ENCODE measurements around the gene CNTN2.

Gene CNTN2

GRCh38 chr1:205024679-205025078 lies 18.3 kb upstream of the CNTN2 start:
- no peak for DNase-seq (ENCODE audit: low spot score)

- no peak for DNase-seq (ENCODE audit: low spot score)
These were observed 17.8 kb upstream of the CNTN2 start for GRCh38 chr1:205025239-205025638.

GRCh38 chr1:205026181-205026580 lies 16.8 kb upstream of the CNTN2 start:
- no peak for DNase-seq (ENCODE audit: low spot score)

GRCh38 chr1:205028390-205028789 lies 14.6 kb upstream of the CNTN2 start:
- no peak for DNase-seq (ENCODE audit: low spot score)

DNA sequence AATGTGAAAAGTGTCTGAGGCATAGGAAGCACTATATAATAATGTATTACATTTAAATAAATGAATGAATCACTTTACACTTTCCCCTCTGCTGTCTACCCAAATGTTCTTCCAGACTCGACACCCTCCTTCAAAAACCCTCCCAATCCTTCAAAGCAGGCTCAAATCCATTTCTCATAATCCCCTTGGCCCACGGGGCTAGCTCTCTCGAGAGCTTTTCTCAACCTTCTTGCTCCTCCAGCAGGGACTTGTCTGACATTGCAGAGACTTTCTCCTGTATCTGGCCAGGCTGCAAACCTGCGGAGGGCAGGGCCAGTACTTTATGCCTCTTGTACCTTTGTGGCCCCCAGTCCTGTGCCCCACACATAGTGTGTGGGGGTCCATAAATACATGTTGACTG lies 14.1 kb upstream of the CNTN2 start:
- DNase-seq (ENCODE audit: low spot score), result no peak

DNA sequence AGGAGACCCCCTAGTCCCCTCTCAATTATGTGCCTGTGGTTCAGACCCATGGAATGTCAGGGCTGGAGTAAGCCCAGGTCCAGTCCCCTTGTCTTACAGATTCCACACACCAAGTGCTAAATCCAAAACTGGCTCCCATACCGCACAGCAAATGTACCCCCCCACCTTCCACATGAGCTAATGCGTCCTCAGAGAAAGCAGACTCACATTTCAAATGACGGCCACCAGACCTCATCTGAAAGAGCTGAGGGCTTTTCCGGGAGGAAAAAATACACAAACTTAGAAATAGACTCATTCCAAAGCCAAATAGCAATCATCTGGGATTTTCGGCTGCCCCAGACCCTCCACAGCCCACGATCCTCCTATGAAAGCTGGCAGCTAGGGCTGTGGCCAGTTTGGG lies 12.8 kb upstream of the CNTN2 start:
- DNase-seq (ENCODE audit: low spot score), result no peak

DNA sequence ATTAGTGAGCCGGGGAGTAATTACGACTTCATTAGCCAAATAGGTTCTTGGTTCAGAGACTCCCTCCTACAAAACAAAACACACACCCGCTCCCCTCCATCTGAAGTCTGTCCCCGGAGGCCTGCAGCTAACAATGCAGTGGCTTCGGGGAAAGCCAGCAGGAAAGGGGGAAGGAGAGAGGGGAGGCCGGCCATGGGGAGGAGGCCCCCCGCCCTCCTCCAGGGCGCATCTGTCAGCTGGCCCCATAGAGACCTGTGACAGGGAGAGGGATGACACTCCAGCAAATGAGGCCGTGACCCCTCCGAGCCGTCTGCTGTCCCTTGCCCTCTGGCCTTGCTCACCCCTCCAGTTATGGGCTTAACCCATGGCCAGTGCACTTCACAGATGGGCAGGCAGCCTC lies 12.1 kb upstream of the CNTN2 start:
- no peak for DNase-seq (ENCODE audit: low spot score)

- no peak for DNase-seq (ENCODE audit: low spot score)
These were observed 10.5 kb upstream of the CNTN2 start for GRCh38 chr1:205032508-205032907.

- no peak for DNase-seq (ENCODE audit: low spot score)
These were observed 5.5 kb upstream of the CNTN2 start for GRCh38 chr1:205037539-205037938.

- DNase-seq (ENCODE audit: low spot score), result no peak
These were observed 4.8 kb upstream of the CNTN2 start for GRCh38 chr1:205038132-205038786.

- no peak for DNase-seq (ENCODE audit: low spot score)
These were observed 1.9 kb upstream of the CNTN2 start for GRCh38 chr1:205041001-205041715.

DNA sequence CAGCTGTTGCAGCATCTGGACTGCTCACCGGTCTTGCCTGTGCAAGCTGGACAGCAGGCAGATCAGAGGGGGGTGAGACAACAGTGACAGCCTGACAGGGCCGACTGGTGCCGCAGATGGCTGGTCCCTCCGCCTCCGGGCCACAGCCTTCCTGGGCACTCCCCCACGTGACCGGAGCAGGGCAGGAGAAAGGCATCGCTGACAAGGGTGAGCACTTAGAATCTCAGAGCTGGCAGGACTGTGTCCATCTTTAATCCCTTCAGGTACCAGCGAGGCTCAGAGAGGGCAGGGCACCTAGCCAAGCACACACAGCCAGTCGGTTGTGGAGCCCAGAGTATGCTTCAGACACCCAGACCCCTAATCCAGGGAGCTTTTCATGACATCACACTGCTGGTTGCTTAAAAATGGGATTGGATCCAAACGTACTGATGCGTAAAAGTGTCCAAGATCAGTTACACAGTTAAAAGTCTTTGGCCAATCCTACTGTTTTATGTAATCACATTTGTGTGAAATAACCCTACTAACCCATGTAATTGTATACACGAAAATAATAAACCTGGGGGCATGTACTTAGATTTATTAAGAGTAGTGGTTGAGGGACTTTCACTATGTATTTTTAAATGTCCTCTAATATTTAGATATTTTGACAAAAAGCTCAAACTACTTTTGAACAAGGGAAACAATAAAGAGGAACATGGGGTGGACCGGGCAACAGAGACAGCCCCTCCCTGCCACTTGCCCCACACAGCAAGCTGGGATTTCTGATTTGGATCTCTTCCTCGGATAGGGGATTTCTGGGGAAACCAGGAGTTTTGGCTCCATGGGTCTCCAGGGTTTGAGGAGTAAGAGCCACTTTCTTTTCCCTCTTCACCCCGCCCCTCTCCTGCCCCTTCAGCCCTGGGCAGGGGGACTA lies 758 bp upstream of the CNTN2 start:
- DNase-seq (ENCODE audit: low spot score), result no peak

DNA sequence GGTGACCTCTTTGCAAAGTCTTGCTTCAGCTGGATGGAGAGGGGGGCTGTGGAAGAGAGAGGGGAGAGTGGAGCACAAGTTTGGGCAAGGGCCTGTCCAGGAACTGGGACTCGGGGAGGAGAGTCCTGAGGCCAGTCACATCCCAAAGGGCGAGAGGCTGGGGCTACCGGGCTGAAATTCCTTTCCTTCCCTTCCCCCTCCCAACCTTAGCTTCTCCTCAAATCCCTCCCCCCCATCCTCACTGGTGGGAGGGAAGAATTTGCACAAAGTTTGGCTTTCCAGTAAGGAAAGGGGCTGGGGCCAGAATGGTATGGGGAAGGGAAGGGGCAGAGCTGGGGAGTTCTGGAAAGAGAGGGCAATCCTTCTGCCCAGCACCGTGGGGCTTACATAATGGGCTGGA lies 854 bp downstream of the CNTN2 start:
- no peak for DNase-seq (ENCODE audit: low spot score)

- DNase-seq (ENCODE audit: low spot score), result no peak
These were observed 1.7 kb downstream of the CNTN2 start for GRCh38 chr1:205044741-205045140.

- no peak for DNase-seq (ENCODE audit: low spot score)
These were observed 2.1 kb downstream of the CNTN2 start for GRCh38 chr1:205045146-205045545.

DNA sequence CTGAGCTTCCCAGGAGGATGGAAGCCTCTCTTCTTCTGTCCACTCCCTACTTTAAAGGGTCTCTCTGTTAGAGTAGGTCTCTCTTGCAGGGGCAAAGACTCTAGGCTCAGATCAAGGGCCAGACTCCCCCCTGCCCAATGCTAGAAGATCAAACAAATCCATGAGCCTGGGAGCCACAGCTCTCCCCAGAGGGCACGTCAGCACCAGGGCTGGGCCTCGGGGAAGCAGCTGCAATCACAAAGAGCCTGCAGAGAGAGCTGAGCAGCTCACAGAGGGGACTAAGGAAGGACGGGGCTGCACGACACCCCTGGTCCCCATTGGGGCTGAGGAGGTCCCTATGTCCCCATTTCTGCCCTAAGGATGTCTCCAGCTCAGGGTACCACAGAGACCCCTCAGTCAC lies 3.9 kb downstream of the CNTN2 start:
- no peak for DNase-seq (ENCODE audit: low spot score)

DNA sequence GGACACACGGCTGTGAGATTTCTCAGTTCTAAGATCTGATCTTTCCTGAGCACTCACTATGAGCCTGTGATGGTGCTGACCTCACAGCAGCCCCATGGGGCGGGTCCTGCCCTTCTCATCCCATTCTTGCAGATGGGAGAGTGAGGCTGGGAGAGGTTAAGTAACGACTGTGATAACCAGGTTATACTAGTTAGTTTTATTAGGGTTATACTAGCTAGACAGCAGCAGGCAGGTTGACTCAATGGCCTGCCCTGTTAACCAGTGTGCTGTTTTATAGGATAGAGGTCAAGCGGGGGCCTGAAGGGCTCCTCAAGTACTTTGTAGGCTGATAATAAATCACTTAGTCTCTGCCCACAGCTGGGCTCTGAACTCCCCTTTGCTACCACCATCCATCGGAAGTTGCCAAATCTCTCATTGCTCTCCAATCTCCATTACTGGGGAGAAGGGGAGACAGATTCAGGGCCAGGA lies 4.8 kb downstream of the CNTN2 start:
- no peak for DNase-seq (ENCODE audit: low spot score)

DNA sequence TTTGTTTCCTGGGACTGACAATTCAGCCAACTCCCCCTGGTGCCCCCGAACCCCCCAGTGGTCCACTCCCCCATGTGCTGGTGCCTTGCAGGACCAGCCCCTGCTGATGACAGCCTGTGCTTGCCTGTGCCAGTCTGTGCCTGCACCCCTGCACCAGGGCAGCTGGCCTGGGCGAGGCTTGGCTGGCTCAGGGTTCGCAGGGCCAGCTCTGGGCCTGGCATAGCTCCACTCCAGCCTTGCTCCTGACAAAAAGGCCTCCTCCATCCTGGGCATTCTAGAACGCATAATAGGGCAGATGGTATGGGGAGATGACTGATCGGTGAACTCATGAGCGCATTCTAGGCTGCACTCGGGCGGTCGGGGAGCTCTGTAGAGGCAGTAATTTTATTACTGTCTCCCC lies 5.4 kb downstream of the CNTN2 start:
- no peak for DNase-seq (ENCODE audit: low spot score)

GRCh38 chr1:205049479-205049878 lies 6.5 kb downstream of the CNTN2 start:
- DNase-seq (ENCODE audit: low spot score), result no peak

DNA sequence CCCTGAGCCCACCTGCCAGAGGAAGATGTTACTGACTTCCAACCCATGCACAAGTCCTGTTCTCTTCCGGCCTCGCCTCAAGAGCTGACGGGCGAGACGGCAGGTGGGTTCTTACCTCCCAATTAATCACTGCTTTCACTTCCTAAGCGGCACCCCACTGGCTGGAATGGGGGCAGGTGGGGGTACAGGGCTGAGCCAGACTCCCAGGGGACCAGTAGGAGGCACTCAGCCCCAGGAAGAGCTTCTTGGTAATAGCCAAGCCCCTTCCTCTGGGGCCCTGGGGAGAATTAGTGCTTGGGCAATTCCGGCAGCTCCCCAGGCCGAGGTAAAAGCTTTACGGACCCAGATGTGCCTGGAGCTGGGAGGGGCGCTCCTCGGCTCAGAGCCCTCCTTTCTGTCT lies 9.7 kb downstream of the CNTN2 start:
- DNase-seq (ENCODE audit: low spot score), result no peak

DNA sequence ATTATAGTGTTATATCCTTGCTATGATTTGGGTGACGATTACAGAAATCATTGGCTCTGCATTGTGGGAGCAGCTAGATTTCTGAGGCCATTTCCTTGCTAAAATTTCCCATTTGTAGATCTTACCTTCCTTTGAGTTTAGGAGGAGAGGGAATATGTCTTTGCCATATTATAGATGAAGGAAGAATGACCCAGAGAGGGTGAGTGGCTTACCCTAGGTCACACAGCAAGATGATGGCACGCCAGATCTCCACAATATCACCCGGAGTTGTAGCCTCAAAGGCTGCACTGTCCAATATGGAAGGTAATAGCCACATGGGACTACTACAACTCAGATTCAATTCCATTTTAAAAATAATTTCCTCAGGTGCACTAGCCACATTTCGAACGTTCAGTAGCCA lies 10.3 kb downstream of the CNTN2 start:
- DNase-seq (ENCODE audit: low spot score), result no peak

GRCh38 chr1:205054013-205054412 lies 11.0 kb downstream of the CNTN2 start:
- DNase-seq (ENCODE audit: low spot score), result no peak

GRCh38 chr1:205056188-205056611 lies 13.2 kb downstream of the CNTN2 start:
- DNase-seq (ENCODE audit: low spot score), result no peak
